Activated T-helper 2 cell treated with anti-CD3 and anti-CD28 coated beads, Interferon-gamma antibody, Interleukin-2, Interleukin-4, amounts not matched to agents 10 μg/mL and 5 μg/mL and 100 μg/mL, durations not matched to agents 14 hours and 24 hours and 36 hours (primary cell): ENCODE data around the gene SQOR. TPM values are rescaled to one million over a fixed set of nuclear protein-coding genes. Genes with fewer than 3 reads are reported as not detected.
A peak's percentile ranks its signal among the peaks of the same experiment; 100 is the strongest.

Source experiments
- DNase-seq: peaks from one replicate; pipeline ENCODE4 v3.0.0; 2021; ENCODE audit warnings: low spot score
- H3K27ac Mint-ChIP-seq: one replicate; pipeline ENCODE4 v1.8.0; 2021; ENCODE audit warnings: mixed read lengths
- H3K27me3 Mint-ChIP-seq: one replicate; pipeline ENCODE4 v1.8.0; 2021; ENCODE audit warnings: low read depth, mixed read lengths
- H3K36me3 Mint-ChIP-seq: one replicate; pipeline ENCODE4 v1.8.0; 2021; ENCODE audit warnings: low read depth, mixed read lengths
- H3K4me1 Mint-ChIP-seq: one replicate; pipeline ENCODE4 v1.8.0; 2021; ENCODE audit warnings: low read depth, mixed read lengths
- H3K4me3 Mint-ChIP-seq: one replicate; pipeline ENCODE4 v1.8.0; 2021; ENCODE audit warnings: low read depth, mild to moderate bottlenecking, moderate library complexity, mixed read lengths
- H3K9me3 Mint-ChIP-seq: one replicate; pipeline ENCODE4 v1.8.0; 2021; ENCODE audit warnings: mixed read lengths
- intact Hi-C: fragments of 100-400 bp; cut with micrococcal nuclease; formaldehyde crosslinking; loops from one replicate; pipeline ENCODE4 v1.15.1; 2023
- total RNA-seq: library from RNA; stranded (reverse); gene quantifications from 2 replicates; pipeline ENCODE4 v1.2.3, GENCODE V29; 2022

SQOR gene
- total RNA-seq, 1 donor from 2014 or later, result 115 TPM

DNA sequence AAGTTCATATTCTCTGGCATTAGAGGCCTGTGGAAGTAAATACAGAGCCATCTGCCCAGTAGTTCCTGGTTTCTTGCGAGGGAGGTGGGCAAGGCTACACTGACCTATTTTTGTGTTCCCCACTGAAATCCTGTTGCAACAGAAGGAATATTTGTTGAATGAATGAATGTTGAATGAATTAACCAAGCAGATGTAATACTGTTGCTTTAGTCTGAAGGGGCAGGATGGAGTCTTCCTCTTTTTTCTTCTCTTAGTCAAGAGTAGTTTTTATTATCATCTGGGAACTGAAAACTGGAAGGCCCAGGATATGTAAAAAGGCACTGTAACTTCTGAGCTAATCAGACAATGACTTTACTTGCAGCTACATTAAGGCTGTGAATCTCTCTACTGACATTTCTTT is 30.5 kb upstream of the SQOR start:
- Mint-ChIP-seq H3K36me3 (peaks cover 21% of the 10 kb centered on the region), H3K4me1 (peaks cover 5% of the 10 kb centered on the region), H3K4me3 (no peak overlapping the region), H3K9me3 (no peaks in the 10 kb centered on the region), H3K27ac (no peak overlapping the region), H3K27me3 (no peaks in the 10 kb centered on the region)
- intact Hi-C loops, result no loop called here
- no peak for DNase-seq

DNA sequence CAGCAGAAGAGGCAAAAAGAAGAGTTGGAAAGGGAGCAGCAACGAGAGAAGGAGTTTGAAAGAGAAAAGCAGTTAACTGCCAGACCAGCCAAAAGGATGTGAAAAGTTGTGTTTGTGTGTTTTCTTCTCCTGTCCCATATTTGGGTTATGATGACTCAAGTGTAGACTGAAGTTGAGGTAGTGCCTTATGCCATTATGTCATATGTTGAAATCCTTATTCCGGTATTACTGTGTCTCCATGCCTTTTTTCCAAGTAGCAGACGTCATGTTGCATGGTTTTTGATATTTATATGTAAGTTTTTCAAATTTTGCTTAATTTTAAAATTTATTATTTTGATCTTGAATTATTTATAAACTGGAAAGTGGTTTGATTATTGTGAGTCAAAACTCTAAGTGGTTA is 28.4 kb upstream of the SQOR start:
- no peaks in the 10 kb centered on the region for H3K9me3 Mint-ChIP-seq
- no peak overlapping the region for H3K4me3 Mint-ChIP-seq
- DNase-seq, result no peak
- no peaks in the 10 kb centered on the region for H3K27me3 Mint-ChIP-seq
- H3K4me1 Mint-ChIP-seq, result peaks cover 7% of the 10 kb centered on the region
- intact Hi-C loops, result no loop called here
- H3K36me3 Mint-ChIP-seq, result peaks cover 20% of the 10 kb centered on the region
- H3K27ac Mint-ChIP-seq, result no peak overlapping the region

DNA sequence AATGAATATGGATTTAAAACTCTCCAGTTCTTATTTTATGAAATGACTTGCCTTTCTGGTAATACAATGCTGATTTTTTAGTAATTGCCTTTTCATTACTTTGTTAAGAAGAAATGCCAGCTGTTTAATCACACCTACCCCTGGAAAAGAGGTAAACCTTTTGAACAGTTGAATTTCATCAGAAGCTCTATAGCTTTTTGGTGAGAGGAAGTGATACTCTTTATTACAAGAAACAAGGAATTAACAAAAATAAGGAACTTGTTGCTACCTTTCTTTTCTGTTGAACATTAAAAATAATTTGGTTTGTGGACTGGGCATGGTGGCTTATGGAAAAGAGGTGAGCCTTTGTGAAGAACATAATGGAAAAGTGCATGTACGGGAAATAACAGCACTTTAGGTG is 28.0 kb upstream of the SQOR start:
- intact Hi-C loops, result no loop called here
- H3K27me3 Mint-ChIP-seq, result no peaks in the 10 kb centered on the region
- no peak overlapping the region for H3K27ac Mint-ChIP-seq

DNA sequence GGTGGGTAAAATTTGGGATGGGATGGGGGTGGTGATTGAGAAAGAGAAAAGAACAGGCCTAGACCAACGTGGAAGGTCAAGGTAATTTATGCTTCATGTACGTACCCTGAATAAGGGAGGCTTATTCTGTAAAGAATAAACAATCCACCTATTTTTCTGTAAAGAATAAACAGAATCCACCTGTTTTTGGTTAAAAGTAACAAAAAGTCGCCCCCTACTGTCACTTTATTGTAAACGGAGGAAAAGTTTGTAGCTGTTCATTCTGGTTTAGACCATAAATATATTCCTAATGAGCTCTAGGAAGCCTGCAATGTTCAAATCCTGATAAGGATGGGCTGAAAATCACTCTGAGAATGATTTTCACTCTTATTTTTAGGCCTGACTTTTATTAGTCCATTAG is 23.5 kb upstream of the SQOR start:
- DNase-seq, result no peak
- Mint-ChIP-seq H3K27me3 (no peaks in the 10 kb centered on the region), H3K9me3 (no peaks in the 10 kb centered on the region), H3K27ac (no peak overlapping the region), H3K4me3 (no peak overlapping the region), H3K4me1 (peaks cover 7% of the 10 kb centered on the region), H3K36me3 (peaks cover 11% of the 10 kb centered on the region)
- intact Hi-C loops, result loop anchor here (5.0 kb wide), 1 partner anchor 89 kb away; the partner anchor contains the start of gene SLC30A4

More for the DNA sequence above, 28.0 kb upstream of the SQOR start:
- H3K9me3 Mint-ChIP-seq, result no peaks in the 10 kb centered on the region
- H3K4me3 Mint-ChIP-seq, result no peak overlapping the region
- peaks cover 20% of the 10 kb centered on the region for H3K36me3 Mint-ChIP-seq
- DNase-seq, result no peak
- peaks cover 7% of the 10 kb centered on the region for H3K4me1 Mint-ChIP-seq

DNA sequence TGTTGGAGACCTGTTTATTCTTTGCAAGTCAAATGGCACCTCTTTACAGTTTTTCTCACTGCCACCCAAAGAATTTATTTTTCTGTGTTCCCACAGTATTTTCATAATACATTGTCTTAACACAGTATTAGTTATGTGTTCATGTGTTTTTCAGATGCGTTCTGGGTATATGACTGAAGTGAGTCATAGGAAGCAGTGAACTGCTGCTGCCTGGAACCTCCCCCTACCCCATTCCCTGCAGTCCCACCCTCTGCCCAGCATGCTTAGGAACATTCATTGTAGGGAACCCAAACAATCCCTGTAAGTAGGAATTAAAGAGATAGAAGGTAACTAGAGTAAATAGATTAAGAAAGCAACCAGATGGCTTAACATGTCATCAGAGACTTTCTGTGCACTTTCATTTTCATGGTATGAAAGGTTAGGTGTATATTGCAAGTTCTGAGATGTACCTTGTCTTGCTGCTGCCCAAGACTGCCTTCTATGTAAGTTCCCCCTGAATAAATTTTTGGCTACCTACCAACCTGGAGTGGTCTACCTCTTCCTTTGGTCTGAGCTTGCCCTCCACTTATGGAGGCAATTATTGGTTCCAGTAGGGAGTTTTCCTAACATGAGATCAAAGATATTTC is 21.9 kb upstream of the SQOR start:
- Mint-ChIP-seq H3K4me1 (peaks cover 7% of the 10 kb centered on the region), H3K27ac (peak overlapping the region; percentile 34), H3K27me3 (no peaks in the 10 kb centered on the region), H3K4me3 (no peak overlapping the region), H3K9me3 (no peaks in the 10 kb centered on the region), H3K36me3 (peaks cover 4% of the 10 kb centered on the region)
- no peak for DNase-seq
- intact Hi-C loops, result loop anchor here (2.0 to 5.0 kb wide), 2 partner anchors 26 to 91 kb away; partner anchors contain the start of genes BLOC1S6 and SLC30A4

DNA sequence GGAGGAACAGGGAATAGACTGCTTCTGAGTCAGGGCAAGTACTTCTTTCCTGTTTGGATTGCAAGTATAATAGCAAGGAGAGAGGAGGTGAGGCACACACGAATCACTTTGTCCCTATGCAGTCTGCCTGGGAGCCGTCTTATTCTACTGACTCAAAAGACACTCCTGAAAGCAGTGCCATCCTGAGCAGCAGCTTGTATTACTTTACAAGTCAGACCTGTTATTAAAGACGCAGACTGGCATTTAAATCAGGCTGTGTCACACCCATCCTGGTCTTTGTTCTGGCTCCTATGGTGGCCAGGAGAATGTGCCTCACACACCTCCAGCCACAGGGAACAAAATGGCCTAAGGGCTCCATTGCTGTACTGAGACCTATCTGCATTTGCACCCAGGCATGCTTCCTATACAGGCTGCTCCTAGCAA is 17.9 kb upstream of the SQOR start:
- Mint-ChIP-seq H3K4me3 (no peak overlapping the region), H3K27me3 (peaks cover 1% of the 10 kb centered on the region), H3K27ac (no peak overlapping the region), H3K9me3 (no peaks in the 10 kb centered on the region), H3K4me1 (peaks cover 6% of the 10 kb centered on the region), H3K36me3 (no peaks in the 10 kb centered on the region)
- intact Hi-C loops, result no loop called here
- DNase-seq, result no peak

DNA sequence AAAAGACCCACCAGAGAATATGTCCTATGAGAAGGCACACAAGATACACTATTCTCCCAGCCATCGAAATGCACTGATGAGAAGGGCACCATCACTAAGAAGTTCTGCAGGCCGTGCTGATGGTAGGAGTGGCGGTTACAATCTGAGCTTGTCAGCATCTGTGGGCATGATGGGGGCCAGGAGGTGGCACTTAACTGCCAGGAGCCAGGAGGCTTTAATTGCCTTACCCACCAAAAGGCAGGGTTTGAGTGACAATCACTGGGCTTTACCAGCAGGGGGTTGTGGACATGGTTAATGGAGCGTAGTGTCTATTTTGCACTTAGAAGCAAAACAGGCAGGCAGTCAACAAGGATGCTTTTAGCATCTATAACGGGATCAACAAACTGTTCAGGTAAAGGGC is 16.0 kb upstream of the SQOR start:
- no peak overlapping the region for H3K27ac Mint-ChIP-seq

DNA sequence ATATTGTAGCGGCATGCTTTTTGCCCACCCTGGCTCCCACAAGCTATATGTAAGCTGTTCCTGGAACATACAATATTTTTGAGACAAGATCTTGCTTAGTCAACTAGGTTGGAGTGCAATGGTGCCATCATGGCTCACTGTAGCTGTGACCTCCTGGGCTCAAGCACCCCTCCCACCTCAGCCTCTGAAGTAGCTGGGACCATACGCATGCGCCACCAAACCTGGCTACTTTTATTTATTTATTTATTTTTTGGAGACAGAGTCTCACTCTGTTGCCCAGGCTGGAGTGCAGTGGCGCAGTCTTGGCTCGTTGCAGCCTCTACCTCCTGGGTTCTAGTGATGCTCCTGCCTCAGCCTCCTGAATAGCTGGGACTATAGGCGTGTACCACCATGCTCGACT is 6.7 kb upstream of the SQOR start:
- DNase-seq, result no peak
- H3K36me3 Mint-ChIP-seq, result peaks cover 9% of the 10 kb centered on the region
- peaks cover 4% of the 10 kb centered on the region for H3K4me1 Mint-ChIP-seq
- H3K27ac Mint-ChIP-seq, result no peak overlapping the region
- intact Hi-C loops, result no loop called here
- H3K27me3 Mint-ChIP-seq, result peaks cover 19% of the 10 kb centered on the region
- peaks cover 21% of the 10 kb centered on the region for H3K9me3 Mint-ChIP-seq
- no peak overlapping the region for H3K4me3 Mint-ChIP-seq

More for the DNA sequence above, 16.0 kb upstream of the SQOR start:
- Mint-ChIP-seq H3K36me3 (no peaks in the 10 kb centered on the region), H3K4me3 (no peak overlapping the region), H3K4me1 (no peaks in the 10 kb centered on the region), H3K27me3 (peaks cover 10% of the 10 kb centered on the region), H3K9me3 (no peaks in the 10 kb centered on the region)
- intact Hi-C loops, result no loop called here
- no peak for DNase-seq

DNA sequence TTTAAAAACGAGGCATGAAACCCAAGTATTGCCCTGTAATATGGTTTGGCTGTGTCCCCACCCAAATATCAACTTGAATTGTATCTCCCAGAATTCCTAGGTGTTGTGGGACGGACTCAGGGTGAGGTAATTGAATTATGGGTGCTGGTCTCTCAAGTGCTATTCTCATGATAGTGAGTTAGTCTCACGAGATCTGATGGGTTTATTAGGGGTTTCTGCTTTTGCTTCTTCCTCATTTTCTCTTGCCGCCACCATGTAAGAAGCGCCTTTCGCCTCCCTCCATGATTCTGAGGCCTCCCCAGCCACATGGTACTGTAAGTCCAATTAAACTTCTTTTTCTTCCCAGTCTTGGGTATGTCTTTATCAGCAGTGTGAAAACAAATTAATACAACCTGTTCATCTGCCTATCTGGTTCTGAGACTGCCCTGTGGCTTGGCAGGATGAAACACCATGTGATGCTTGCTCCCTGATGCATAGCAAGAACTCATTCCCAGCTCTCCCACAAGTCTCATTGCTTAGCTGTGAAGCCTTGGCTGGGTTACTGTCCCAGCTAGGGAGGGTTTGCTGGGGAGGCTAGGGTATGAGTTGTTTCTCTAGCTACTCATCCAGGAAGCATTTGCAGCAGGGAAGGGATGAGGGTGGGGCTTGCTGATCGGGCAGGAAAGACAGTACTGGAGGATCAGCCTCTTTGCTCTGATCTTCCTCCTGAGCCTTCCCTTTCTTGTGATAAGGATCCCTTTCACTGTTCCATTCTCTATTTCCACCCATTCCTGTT is 3.7 kb upstream of the SQOR start:
- intact Hi-C loops, result no loop called here
- H3K27me3 Mint-ChIP-seq, result peaks cover 16% of the 10 kb centered on the region
- H3K36me3 Mint-ChIP-seq, result peaks cover 15% of the 10 kb centered on the region
- no peak overlapping the region for H3K4me3 Mint-ChIP-seq
- DNase-seq, result no peak
- H3K9me3 Mint-ChIP-seq, result peaks cover 17% of the 10 kb centered on the region
- no peak overlapping the region for H3K27ac Mint-ChIP-seq
- peaks cover 12% of the 10 kb centered on the region for H3K4me1 Mint-ChIP-seq

DNA sequence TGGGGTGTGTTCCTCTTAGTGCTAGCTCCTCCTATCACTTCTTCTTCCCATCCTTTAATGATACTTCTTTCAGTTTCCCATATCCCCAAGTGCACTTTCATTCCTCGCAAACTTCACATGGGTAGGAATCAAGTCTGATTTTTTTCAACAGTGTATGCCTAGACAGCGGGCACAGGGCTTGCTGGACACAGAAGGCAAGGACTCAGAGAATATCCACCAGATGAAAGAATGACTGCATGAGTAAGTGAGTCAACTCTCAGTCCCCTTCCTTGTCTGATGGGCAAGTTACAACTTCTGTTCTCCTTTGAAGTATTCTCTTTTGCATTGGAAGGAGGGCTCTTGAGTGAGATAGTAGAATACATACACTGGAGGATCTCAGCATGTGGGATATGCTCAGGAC is 3.1 kb upstream of the SQOR start:
- H3K4me3 Mint-ChIP-seq, result no peak overlapping the region

DNA sequence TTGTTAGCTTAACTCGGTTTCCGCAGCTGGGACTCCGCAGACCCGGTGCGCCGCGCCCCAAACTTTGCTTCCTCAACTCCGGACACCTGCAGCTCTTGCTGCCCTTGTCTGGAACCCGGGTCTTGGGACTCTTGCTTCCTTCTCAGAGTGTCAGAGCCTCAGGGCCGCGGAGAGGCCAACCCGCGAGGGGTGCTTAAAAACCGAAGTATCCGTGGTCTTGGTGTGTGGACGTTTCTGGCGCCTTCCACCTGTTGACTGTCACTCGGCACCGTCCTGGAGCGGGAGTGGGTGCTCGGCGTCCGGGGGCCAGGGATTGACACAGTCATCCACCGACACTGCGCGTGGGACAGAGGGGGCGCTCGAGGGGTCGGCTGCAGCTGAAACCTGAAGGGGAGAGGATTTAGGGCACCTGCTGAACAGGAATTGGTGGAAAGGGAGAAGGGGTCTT is 386 bp downstream of the SQOR start:
- intact Hi-C loops, result no loop called here
- Mint-ChIP-seq H3K27ac (peak overlapping the region; percentile 89), H3K36me3 (peaks cover 42% of the 10 kb centered on the region), H3K4me3 (peak overlapping the region; percentile 98), H3K4me1 (peaks cover 46% of the 10 kb centered on the region), H3K27me3 (peaks cover 7% of the 10 kb centered on the region), H3K9me3 (no peaks in the 10 kb centered on the region)
- DNase-seq, result peak; percentile 57

More for the DNA sequence above, 3.1 kb upstream of the SQOR start:
- DNase-seq, result no peak
- H3K9me3 Mint-ChIP-seq, result peaks cover 10% of the 10 kb centered on the region
- no peak overlapping the region for H3K27ac Mint-ChIP-seq
- peaks cover 13% of the 10 kb centered on the region for H3K27me3 Mint-ChIP-seq
- H3K4me1 Mint-ChIP-seq, result peaks cover 12% of the 10 kb centered on the region
- intact Hi-C loops, result no loop called here
- peaks cover 11% of the 10 kb centered on the region for H3K36me3 Mint-ChIP-seq

DNA sequence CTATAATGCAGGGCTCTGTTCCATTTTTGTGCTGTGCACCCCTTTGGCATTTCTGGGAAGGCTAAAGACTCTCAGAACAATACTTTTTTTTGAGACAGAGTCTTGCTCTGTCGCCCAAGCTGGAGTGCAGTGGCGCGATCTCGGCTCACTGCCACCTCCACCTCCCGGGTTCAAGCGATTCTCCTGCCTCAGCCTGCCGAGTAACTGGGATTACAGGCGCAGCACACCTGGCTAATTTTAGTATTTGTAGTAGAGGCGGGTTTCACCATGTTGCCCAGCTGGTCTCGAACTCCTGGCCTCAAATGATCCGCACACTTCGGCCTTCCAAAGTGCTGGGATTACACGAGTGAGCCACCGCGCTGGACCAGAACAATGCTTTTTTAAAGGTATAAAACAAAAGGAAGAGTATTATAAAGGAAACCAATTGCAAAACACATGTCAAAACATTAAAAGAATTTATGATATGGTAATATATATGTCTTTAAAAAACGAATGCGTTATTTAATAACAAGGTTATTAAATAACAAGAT is 999 bp downstream of the SQOR start:
- peak overlapping the region; percentile 89 for H3K27ac Mint-ChIP-seq
- intact Hi-C loops, result loop anchor here (2.0 kb wide), 1 partner anchor 29 kb away; no protein-coding TSS in a partner anchor
- peaks cover 46% of the 10 kb centered on the region for H3K36me3 Mint-ChIP-seq
- H3K4me3 Mint-ChIP-seq, result peak overlapping the region; percentile 98
- DNase-seq, result no peak
- H3K9me3 Mint-ChIP-seq, result no peaks in the 10 kb centered on the region
- H3K27me3 Mint-ChIP-seq, result peaks cover 6% of the 10 kb centered on the region
- peaks cover 52% of the 10 kb centered on the region for H3K4me1 Mint-ChIP-seq

DNA sequence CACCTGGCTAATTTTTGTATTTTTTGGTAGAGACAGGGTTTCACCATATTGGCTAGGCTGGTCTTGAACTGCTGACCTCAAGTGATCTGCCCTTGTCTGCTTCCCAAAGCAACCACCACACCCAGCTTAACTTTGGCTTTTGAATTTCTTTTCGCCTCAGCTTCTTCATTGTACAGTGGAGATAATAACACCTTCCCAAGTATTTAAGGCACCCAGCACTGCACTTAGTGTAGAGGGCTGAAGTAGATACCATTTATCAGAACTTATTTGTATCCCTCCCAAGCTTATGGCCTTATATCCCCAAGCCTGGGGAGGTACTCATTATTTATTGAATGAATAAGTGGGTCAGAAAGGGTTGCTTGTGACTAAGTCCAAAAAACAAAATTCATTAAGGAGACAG is 2.3 kb downstream of the SQOR start:
- intact Hi-C loops, result loop anchor here (1.0 to 2.0 kb wide), 4 partner anchors 8 to 437 kb away; no protein-coding TSS in a partner anchor
- Mint-ChIP-seq H3K4me1 (peaks cover 61% of the 10 kb centered on the region), H3K27me3 (no peaks in the 10 kb centered on the region), H3K36me3 (peaks cover 52% of the 10 kb centered on the region), H3K9me3 (no peaks in the 10 kb centered on the region), H3K4me3 (peak overlapping the region; percentile 79), H3K27ac (peak overlapping the region; percentile 95)
- DNase-seq, result no peak
